DOHH2 (cell line): ENCODE measurements around the gene LMBR1L.

Source experiments
- H3F3A ChIP-seq: fragments of 200-600 bp; sonication (generic), shearing (Covaris generic); 2 replicates; pipeline ENCODE4 v1.6.0; 2016; ENCODE audit warnings: antibody characterized with exemption, mild to moderate bottlenecking; ENCODE audit not compliant: control insufficient read depth, insufficient read depth
- H3K27ac ChIP-seq: fragments of 200-600 bp; sonication (generic); 2 replicates; pipeline ENCODE4 v1.5.1; 2014; ENCODE audit warnings: low read depth, mild to moderate bottlenecking, low read length, moderate library complexity
- H3K27me3 ChIP-seq: fragments of 200-600 bp; sonication (generic); 2 replicates; pipeline ENCODE4 v1.6.1; 2014; ENCODE audit warnings: mild to moderate bottlenecking, low read length, mixed read lengths; ENCODE audit not compliant: control insufficient read depth
- H3K36me3 ChIP-seq: fragments of 200-600 bp; sonication (generic); 2 replicates; pipeline ENCODE4 v1.6.1; 2014; ENCODE audit warnings: mild to moderate bottlenecking, low read length, moderate library complexity, mixed read lengths; ENCODE audit not compliant: control insufficient read depth
- H3K4me1 ChIP-seq: fragments of 200-600 bp; sonication (generic); 2 replicates; pipeline ENCODE4 v1.6.1; 2014; ENCODE audit warnings: mild to moderate bottlenecking, low read length, mixed read lengths; ENCODE audit not compliant: control insufficient read depth
- H3K4me2 ChIP-seq: fragments of 200-600 bp; sonication (generic); 2 replicates; pipeline ENCODE4 v1.6.0; 2014; ENCODE audit warnings: mild to moderate bottlenecking, low read length, moderate library complexity
- H3K4me3 ChIP-seq: fragments of 200-600 bp; sonication (generic); 2 replicates; pipeline ENCODE4 v1.5.1; 2014; ENCODE audit warnings: mild to moderate bottlenecking, low read length, mixed read lengths
- H3K79me2 ChIP-seq: fragments of 200-600 bp; sonication (generic); 2 replicates; pipeline ENCODE4 v1.6.1; 2014; ENCODE audit warnings: mild to moderate bottlenecking, low read length, mixed read lengths; ENCODE audit not compliant: control insufficient read depth
- H3K9me2 ChIP-seq: fragments of 200-600 bp; sonication (generic); replicated peaks from 2 replicates; pipeline ENCODE4 v1.6.1; 2014; ENCODE audit warnings: mild to moderate bottlenecking, low read length, mixed read lengths; ENCODE audit not compliant: control insufficient read depth
- H3K9me3 ChIP-seq: fragments of 200-600 bp; sonication (generic); 2 replicates; pipeline ENCODE4 v1.6.1; 2014; ENCODE audit warnings: antibody characterized with exemption, low read length, mixed read lengths; ENCODE audit not compliant: control insufficient read depth, insufficient read depth
- H4K20me1 ChIP-seq: fragments of 200-600 bp; sonication (generic); 2 replicates; pipeline ENCODE4 v1.6.0; 2014; ENCODE audit warnings: low read depth, mild to moderate bottlenecking, antibody characterized with exemption, low read length, moderate library complexity; ENCODE audit not compliant: control insufficient read depth, insufficient read depth
- EZH2phosphoT487 ChIP-seq: fragments of 200-600 bp; sonication (generic); IDR thresholded peaks from 2 replicates; pipeline ENCODE4 v1.6.1; 2017; ENCODE audit warnings: borderline replicate concordance, mild to moderate bottlenecking, antibody characterized with exemption, low read length, moderate library complexity, mixed read lengths
- TF ChIP-seq, protein P1 (sequence below): fragments of 200-600 bp; sonication (generic); IDR thresholded peaks from one replicate; pipeline ENCODE4 v1.5.1; 2014; ENCODE audit warnings: antibody characterized with exemption, mild to moderate bottlenecking, low read depth, low read length; ENCODE audit not compliant: poor library complexity, severe bottlenecking

The LMBR1L gene, protein sequence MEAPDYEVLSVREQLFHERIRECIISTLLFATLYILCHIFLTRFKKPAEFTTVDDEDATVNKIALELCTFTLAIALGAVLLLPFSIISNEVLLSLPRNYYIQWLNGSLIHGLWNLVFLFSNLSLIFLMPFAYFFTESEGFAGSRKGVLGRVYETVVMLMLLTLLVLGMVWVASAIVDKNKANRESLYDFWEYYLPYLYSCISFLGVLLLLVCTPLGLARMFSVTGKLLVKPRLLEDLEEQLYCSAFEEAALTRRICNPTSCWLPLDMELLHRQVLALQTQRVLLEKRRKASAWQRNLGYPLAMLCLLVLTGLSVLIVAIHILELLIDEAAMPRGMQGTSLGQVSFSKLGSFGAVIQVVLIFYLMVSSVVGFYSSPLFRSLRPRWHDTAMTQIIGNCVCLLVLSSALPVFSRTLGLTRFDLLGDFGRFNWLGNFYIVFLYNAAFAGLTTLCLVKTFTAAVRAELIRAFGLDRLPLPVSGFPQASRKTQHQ

GRCh38 chr12:49110464-49111155, at the start of gene LMBR1L:
Gene LMBR1L (minus strand): TSS chr12:49110847. CDS start chr12:49110555, 292 bp downstream.
- Histone ChIP-seq H3F3A (no peaks in the 10 kb centered on the region), H3K79me2 (peaks cover 10% of the 10 kb centered on the region; the same call in 1 of the 2 replicates), H3K9me3 (no peaks in the 10 kb centered on the region), H3K4me2 (peak within 1 kb of the TSS; percentile 94), H3K27me3 (no peaks in the 10 kb centered on the region), H4K20me1 (no peaks in the 10 kb centered on the region), H3K4me3 (peak within 1 kb of the TSS; percentile 94), H3K9me2 (no peaks in the 10 kb centered on the region), H3K4me1 (peaks cover 31% of the 10 kb centered on the region), H3K36me3 (no peaks in the 10 kb centered on the region), H3K27ac (peak within 1 kb of the TSS; percentile 25; the same call in 1 of the 2 replicates)
- TF ChIP-seq, protein P1, sequence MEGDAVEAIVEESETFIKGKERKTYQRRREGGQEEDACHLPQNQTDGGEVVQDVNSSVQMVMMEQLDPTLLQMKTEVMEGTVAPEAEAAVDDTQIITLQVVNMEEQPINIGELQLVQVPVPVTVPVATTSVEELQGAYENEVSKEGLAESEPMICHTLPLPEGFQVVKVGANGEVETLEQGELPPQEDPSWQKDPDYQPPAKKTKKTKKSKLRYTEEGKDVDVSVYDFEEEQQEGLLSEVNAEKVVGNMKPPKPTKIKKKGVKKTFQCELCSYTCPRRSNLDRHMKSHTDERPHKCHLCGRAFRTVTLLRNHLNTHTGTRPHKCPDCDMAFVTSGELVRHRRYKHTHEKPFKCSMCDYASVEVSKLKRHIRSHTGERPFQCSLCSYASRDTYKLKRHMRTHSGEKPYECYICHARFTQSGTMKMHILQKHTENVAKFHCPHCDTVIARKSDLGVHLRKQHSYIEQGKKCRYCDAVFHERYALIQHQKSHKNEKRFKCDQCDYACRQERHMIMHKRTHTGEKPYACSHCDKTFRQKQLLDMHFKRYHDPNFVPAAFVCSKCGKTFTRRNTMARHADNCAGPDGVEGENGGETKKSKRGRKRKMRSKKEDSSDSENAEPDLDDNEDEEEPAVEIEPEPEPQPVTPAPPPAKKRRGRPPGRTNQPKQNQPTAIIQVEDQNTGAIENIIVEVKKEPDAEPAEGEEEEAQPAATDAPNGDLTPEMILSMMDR, result peak; percentile 48
- no peak for TF ChIP-seq EZH2phosphoT487

GRCh38 chr12:49160399-49160798, 49.8 kb upstream of the LMBR1L start:
- no peaks in the 10 kb centered on the region for H3K79me2 ChIP-seq
- H3K4me3 ChIP-seq, result no peak overlapping the region
- no peaks in the 10 kb centered on the region for H3K9me3 ChIP-seq
- no peak overlapping the region for H3K27ac ChIP-seq
- H4K20me1 ChIP-seq, result no peaks in the 10 kb centered on the region
- no peaks in the 10 kb centered on the region; the same call in 1 of the 2 replicates for H3F3A ChIP-seq
- no peak for TF ChIP-seq EZH2phosphoT487
- TF ChIP-seq, protein P1, result no peak
- peaks cover 18% of the 10 kb centered on the region for H3K4me1 ChIP-seq
- no peaks in the 10 kb centered on the region for H3K27me3 ChIP-seq
- H3K9me2 ChIP-seq, result no peaks in the 10 kb centered on the region
- peak overlapping the region; percentile 16 for H3K4me2 ChIP-seq
- H3K36me3 ChIP-seq, result no peaks in the 10 kb centered on the region

DNA sequence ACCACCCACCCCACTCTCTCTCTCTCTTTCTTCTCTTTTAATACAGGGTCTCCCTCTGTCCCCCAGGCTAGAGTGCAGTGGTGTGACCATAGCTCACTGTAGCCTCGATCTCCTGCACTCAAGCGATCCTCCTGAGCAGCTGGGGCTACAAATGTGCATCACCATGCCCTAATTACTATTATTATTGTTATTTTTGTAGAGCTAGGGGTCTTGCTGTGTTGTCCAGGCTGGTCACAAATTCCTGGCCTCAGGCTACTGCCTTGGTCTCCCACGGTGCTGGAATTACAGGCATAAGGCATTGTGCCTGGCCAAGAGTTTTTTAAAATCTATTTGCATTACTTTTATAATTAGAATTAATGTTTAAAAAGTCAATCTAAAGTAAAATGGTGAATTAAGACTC, 43.6 kb upstream of the LMBR1L start:
- Histone ChIP-seq H3K4me2 (no peak overlapping the region), H3K4me1 (no peaks in the 10 kb centered on the region), H3K27me3 (no peaks in the 10 kb centered on the region), H3K36me3 (no peaks in the 10 kb centered on the region), H3K9me3 (no peaks in the 10 kb centered on the region), H3K79me2 (no peaks in the 10 kb centered on the region), H3K27ac (no peak overlapping the region), H3K9me2 (no peaks in the 10 kb centered on the region), H3K4me3 (no peak overlapping the region), H4K20me1 (no peaks in the 10 kb centered on the region), H3F3A (no peaks in the 10 kb centered on the region)
- TF ChIP-seq, protein P1, result no peak
- TF ChIP-seq EZH2phosphoT487, result no peak
